H1 (cell line): ENCODE results near the gene PTX4. TPM values are rescaled to one million over a fixed set of nuclear protein-coding genes. Genes with fewer than 3 reads are reported as not detected.

Experiments
- CTCF ChIA-PET: fragments of 300-600 bp; sonication (Branson Sonifier 250); formaldehyde crosslinking; loops from one replicate; lab custom pipeline; 2021; ENCODE audit not compliant: partially characterized antibody; lab: Charles Lee
- POLR2A ChIA-PET: fragments of 300-600 bp; sonication (Branson Sonifier 250); formaldehyde crosslinking; loops from one replicate; lab custom pipeline; 2021; ENCODE audit warnings: inconsistent platforms; ENCODE audit not compliant: partially characterized antibody; lab: Charles Lee
- DNase-seq, 2 experiments: peaks; one replicate each; pipeline versions ENCODE4 v3.0.0 to v3.0.0-alpha.2; 2010 to 2022; ENCODE audit warnings: low spot score in 2 of 2, low read depth in 1 of 2, mixed read lengths in 1 of 2
- FAIRE-seq: peaks from 2 replicates; lab custom pipeline; 2011; peaks lifted over from hg19 to GRCh38; lab: Jason Lieb, UNC
- H2AFZ ChIP-seq: 2 replicates; pipeline ENCODE4 v1.8.1; 2012; ENCODE audit warnings: low read length, inconsistent platforms
- H2AK5ac ChIP-seq: 2 replicates; pipeline ENCODE4 v1.6.1; 2013; ENCODE audit warnings: low read depth, low read length
- H2BK120ac ChIP-seq: replicated peaks from 2 replicates; pipeline ENCODE3; 2013; ENCODE audit warnings: low read depth, low read length, inconsistent platforms
- H2BK12ac ChIP-seq: 2 replicates; pipeline ENCODE4 v1.6.1; 2013; ENCODE audit warnings: low read depth, low read length
- H2BK15ac ChIP-seq: 2 replicates; pipeline ENCODE4 v1.6.1; 2013; ENCODE audit warnings: low read length
- H2BK20ac ChIP-seq: 2 replicates; pipeline ENCODE4 v1.6.1; 2013; ENCODE audit warnings: low read length
- H2BK5ac ChIP-seq: 2 replicates; pipeline ENCODE4 v1.6.1; 2013; ENCODE audit warnings: low read depth, low read length
- H3K14ac ChIP-seq: 2 replicates; pipeline ENCODE4 v1.6.1; 2013; ENCODE audit warnings: inconsistent platforms; ENCODE audit not compliant: insufficient read length
- H3K18ac ChIP-seq: 2 replicates; pipeline ENCODE4 v1.6.1; 2013; ENCODE audit warnings: low read length; ENCODE audit errors: extremely low read depth
- H3K23ac ChIP-seq: 2 replicates; pipeline ENCODE4 v1.6.1; 2013; ENCODE audit warnings: inconsistent platforms; ENCODE audit not compliant: insufficient read length
- H3K23me2 ChIP-seq: 2 replicates; pipeline ENCODE4 v1.6.1; 2013; ENCODE audit warnings: low read depth, low read length
- H3K27ac ChIP-seq: 2 replicates; pipeline ENCODE4 v1.6.1; 2011; ENCODE audit warnings: low read depth, low read length, inconsistent platforms
- H3K27me3 ChIP-seq, 4 experiments: replicated peaks in 1 of 4; 1 replicate in 1 of 4; 2 replicates in 3 of 4; pipeline versions ENCODE4 v1.6.1 to v1.8.1; 2011 to 2013; ENCODE audit warnings: low read length in 3 of 4, mild to moderate bottlenecking in 3 of 4, inconsistent platforms in 2 of 4, mixed read lengths in 2 of 4, moderate library complexity in 1 of 4; ENCODE audit not compliant: control insufficient read depth in 3 of 4, insufficient read depth in 3 of 4; ENCODE audit errors: extremely low read depth in 1 of 4
- H3K36me3 ChIP-seq, 4 experiments: 2 replicates each; pipeline versions ENCODE4 v1.6.1 to v1.8.1; 2011 to 2013; ENCODE audit warnings: mild to moderate bottlenecking in 4 of 4, low read length in 3 of 4, moderate library complexity in 2 of 4, control low read depth in 1 of 4, inconsistent platforms in 1 of 4; ENCODE audit not compliant: insufficient read depth in 4 of 4, control insufficient read depth in 2 of 4
- H3K4ac ChIP-seq: replicated peaks from 2 replicates; pipeline ENCODE3; 2013; ENCODE audit warnings: low read length, low read depth, mixed read lengths, inconsistent platforms; ENCODE audit not compliant: insufficient read length
- H3K4me1 ChIP-seq, 4 experiments: replicated peaks in 1 of 4; 1 replicate in 1 of 4; 2 replicates in 3 of 4; pipeline versions ENCODE4 v1.6.1 to v1.8.1; 2011 to 2013; ENCODE audit warnings: low read length in 3 of 4, inconsistent platforms in 2 of 4, mixed read lengths in 1 of 4; ENCODE audit not compliant: insufficient read depth in 4 of 4, control insufficient read depth in 3 of 4
- H3K4me2 ChIP-seq, 2 experiments: 2 replicates each; pipeline versions ENCODE4 v1.6.1 to v1.8.1; 2011 to 2013; ENCODE audit warnings: low read depth in 2 of 2, low read length in 2 of 2, control low read depth in 1 of 2, inconsistent platforms in 1 of 2, mild to moderate bottlenecking in 1 of 2; ENCODE audit not compliant: insufficient read depth in 1 of 2
- H3K4me3 ChIP-seq, 4 experiments: fragments of 200-600, 300-600 bp in 1 of 4; sonication (generic), shearing (Covaris generic), sonication (Bioruptor Twin) in 1 of 4; 2 replicates each; pipeline versions ENCODE4 v1.5.1 to v1.8.1; 2011 to 2016; ENCODE audit warnings: low read length in 4 of 4, low read depth in 3 of 4, control low read depth in 2 of 4, inconsistent platforms in 2 of 4, mild to moderate bottlenecking in 2 of 4, mixed read lengths in 1 of 4, moderate library complexity in 1 of 4; ENCODE audit not compliant: insufficient read depth in 2 of 4; ENCODE audit errors: extremely low read depth in 1 of 4
- H3K56ac ChIP-seq: replicated peaks from 2 replicates; pipeline ENCODE3; 2013; ENCODE audit warnings: low read depth, mild to moderate bottlenecking, mixed read lengths, low read length, inconsistent platforms; ENCODE audit not compliant: insufficient read length
- H3K79me1 ChIP-seq: 2 replicates; pipeline ENCODE4 v1.6.1; 2013; ENCODE audit warnings: low read depth, low read length, control low read depth
- H3K79me2 ChIP-seq, 2 experiments: 2 replicates each; pipeline versions ENCODE4 v1.6.1 to v1.8.1; 2012 to 2013; ENCODE audit warnings: low read length in 2 of 2, mild to moderate bottlenecking in 2 of 2, inconsistent platforms in 1 of 2; ENCODE audit not compliant: insufficient read depth in 2 of 2, control insufficient read depth in 1 of 2
- H3K9ac ChIP-seq, 4 experiments: replicated peaks in 1 of 4; 1 replicate in 1 of 4; 2 replicates in 3 of 4; pipeline versions ENCODE4 v1.6.1 to v1.8.1; 2011 to 2013; ENCODE audit warnings: low read depth in 3 of 4, low read length in 3 of 4, control low read depth in 2 of 4, mild to moderate bottlenecking in 2 of 4, moderate library complexity in 2 of 4, inconsistent platforms in 1 of 4; ENCODE audit errors: extremely low read depth in 1 of 4
- H3K9me3 ChIP-seq, 2 experiments: 2 replicates each; pipeline versions ENCODE4 v1.6.1 to v1.8.1; 2012 to 2013; ENCODE audit warnings: mild to moderate bottlenecking in 2 of 2, moderate library complexity in 2 of 2, control low read depth in 1 of 2, inconsistent platforms in 1 of 2, low read depth in 1 of 2, low read length in 1 of 2, mixed read lengths in 1 of 2; ENCODE audit not compliant: insufficient read depth in 2 of 2
- H4K20me1 ChIP-seq, 2 experiments: replicated peaks in 1 of 2; 2 replicates each; pipeline versions ENCODE3 to v1.8.1; 2011 to 2013; ENCODE audit warnings: inconsistent platforms in 2 of 2, low read length in 2 of 2, mild to moderate bottlenecking in 1 of 2; ENCODE audit not compliant: insufficient read depth in 2 of 2, control insufficient read depth in 1 of 2
- H4K5ac ChIP-seq: 2 replicates; pipeline ENCODE4 v1.6.1; 2013; ENCODE audit warnings: low read length, low read depth, mixed read lengths, inconsistent platforms; ENCODE audit not compliant: insufficient read length
- H4K8ac ChIP-seq: 2 replicates; pipeline ENCODE4 v1.8.0; 2013; ENCODE audit warnings: mild to moderate bottlenecking, moderate library complexity, low read length, inconsistent platforms; ENCODE audit not compliant: insufficient read depth; ENCODE audit errors: extremely low read depth
- H4K91ac ChIP-seq: replicated peaks from 2 replicates; pipeline ENCODE3; 2013; ENCODE audit warnings: low read length, mixed read lengths, inconsistent platforms; ENCODE audit not compliant: insufficient read length
- CBX5 ChIP-seq: fragments of 300-800, 300-1000 bp; sonication (generic); IDR thresholded peaks from 2 replicates; pipeline ENCODE4 v1.7.1; 2016; ENCODE audit warnings: antibody characterized with exemption, low read length, low read depth
- GABPA ChIP-seq: IDR thresholded peaks from 2 replicates; pipeline ENCODE4 v1.6.1; 2011; ENCODE audit warnings: mild to moderate bottlenecking, low read length, moderate library complexity, borderline replicate concordance; ENCODE audit not compliant: insufficient read depth
- POLR2AphosphoS5 ChIP-seq: IDR thresholded peaks from 2 replicates; pipeline ENCODE4 v1.6.1; 2011; ENCODE audit warnings: low read depth, low read length
- RAD21 ChIP-seq, 2 experiments: IDR thresholded peaks in 1 of 2; conservative IDR thresholded peaks in 1 of 2; 2 replicates each; pipeline ENCODE4 v1.6.1; 2011; ENCODE audit warnings: low read depth in 2 of 2, low read length in 2 of 2, improper control_type of control experiment in 1 of 2, inconsistent platforms in 1 of 2, mild to moderate bottlenecking in 1 of 2, moderate library complexity in 1 of 2
- SIRT6 ChIP-seq: IDR thresholded peaks from one replicate; pipeline ENCODE4 v1.7.1; 2012; ENCODE audit warnings: low read length, inconsistent platforms
- WGBS, 2 experiments: shearing (Covaris generic) in 1 of 2; methylation state at CpG; one replicate each; pipeline versions ENCODE4 v1.1.6 to v1.1.7; 2013 to 2015; ENCODE audit warnings: low lambda C conversion rate in 2 of 2, mixed read lengths in 2 of 2, inconsistent platforms in 1 of 2, low coverage in 1 of 2, missing lambda C conversion rate in 1 of 2; ENCODE audit not compliant: insufficient replicate concordance in 2 of 2, insufficient coverage in 1 of 2, insufficient read length in 1 of 2; ENCODE audit errors: extremely low coverage in 1 of 2, missing lambda C conversion rate in 1 of 2; 5-methylcytosine and 5-hydroxymethylcytosine counted together
- polyA plus RNA-seq, 7 experiments: library from polyadenylated mRNA; depleted of rRNA in 3 of 7; stranded (reverse) in 5 of 7; unstranded in 2 of 7; fragments of >200 nt in 5 of 7; fragments of 200-250 nt in 2 of 7; gene quantifications; 1 replicate in 5 of 7; 2 replicates in 1 of 7; 4 replicates in 1 of 7; pipeline versions ENCODE4 v1.2.1 to v1.2.3, GENCODE V29; 2011 to 2013; ENCODE audit warnings: missing spikeins in 2 of 7, mixed read lengths in 2 of 7
- total RNA-seq: library from RNA; stranded (reverse); fragmentation: NEBNext Ultra II Directional; extraction: Animal tissue kit (Norgen Biotek cat#: 25700); gene quantifications from 2 replicates; pipeline ENCODE4 v1.2.1, GENCODE V29; 2021
- TF ChIP-seq, protein P1 (sequence below), 3 experiments: IDR thresholded peaks; 1 replicate in 2 of 3; 2 replicates in 1 of 3; pipeline versions ENCODE4 v1.5.1 to v1.6.1; 2011; ENCODE audit warnings: low read length in 3 of 3, mild to moderate bottlenecking in 3 of 3, inconsistent platforms in 2 of 3, low read depth in 1 of 3, moderate library complexity in 1 of 3; ENCODE audit not compliant: insufficient read depth in 1 of 3; ENCODE audit errors: control extremely low read depth in 1 of 3
- TF ChIP-seq, protein P2 (sequence below): IDR thresholded peaks from 2 replicates; pipeline ENCODE4 v1.6.1; 2012; ENCODE audit warnings: inconsistent platforms
- TF ChIP-seq, protein P3 (sequence below): IDR thresholded peaks from 2 replicates; pipeline ENCODE4 v1.6.1; 2012; ENCODE audit warnings: inconsistent platforms

Gene PTX4
- total and polyA plus RNA-seq, 2 of the 8 experiments (the other 6 are each of a cell fraction or from before 2014, with no cell fraction given) = not detected

DNA sequence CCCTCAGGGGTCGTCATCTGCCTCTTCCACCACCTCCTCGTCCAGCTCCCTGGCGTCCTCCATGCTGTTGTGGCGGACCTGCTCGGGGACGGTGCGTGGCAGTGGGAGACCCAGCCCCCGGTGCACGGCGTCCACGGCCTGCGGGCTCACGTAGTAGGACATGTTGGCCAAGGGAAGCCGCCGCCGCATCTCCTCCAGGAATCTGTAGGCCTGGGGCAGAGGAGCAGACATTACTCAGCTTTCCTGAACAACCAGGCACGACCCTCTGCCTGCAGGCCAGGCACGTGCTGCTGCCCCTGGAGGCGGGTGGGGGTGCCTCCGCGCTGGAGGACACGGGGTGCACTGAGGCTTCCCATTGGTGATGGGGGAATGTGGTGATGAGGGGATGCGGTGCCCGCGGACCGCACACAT is 22.2 kb upstream of the PTX4 start:
- H3K9me3 ChIP-seq = peaks cover 0 to 2% of the 10 kb centered on the region in 2 experiments; a peak in 2 of 4 replicates
- no peak for DNase-seq
- no peak overlapping the region for H3K18ac ChIP-seq
- no peak overlapping the region for H2AFZ ChIP-seq
- H3K23ac ChIP-seq = no peak overlapping the region
- H4K20me1 ChIP-seq = peaks cover 2% of the 10 kb centered on the region in 2 experiments
- H3K79me2 ChIP-seq = no peaks in the 10 kb centered on the region
- no peak for FAIRE-seq
- no peak overlapping the region for H4K5ac ChIP-seq
- no peak overlapping the region for H2BK12ac ChIP-seq
- peaks cover 6 to 21% (median 7%) of the 10 kb centered on the region in 4 experiments; a peak in 5 of 8 replicates for H3K36me3 ChIP-seq
- H2BK120ac ChIP-seq = no peak overlapping the region
- no peak overlapping the region for H3K14ac ChIP-seq
- H3K4me3 ChIP-seq = no peak overlapping the region
- H4K91ac ChIP-seq = no peak overlapping the region
- no peaks in the 10 kb centered on the region for H3K23me2 ChIP-seq
- no peak overlapping the region for H2BK20ac ChIP-seq
- H2AK5ac ChIP-seq = no peak overlapping the region
- no peak overlapping the region for H3K9ac ChIP-seq
- no peak overlapping the region for H3K56ac ChIP-seq
- no peaks in the 10 kb centered on the region for H3K4me1 ChIP-seq
- peak overlapping the region; percentile 71 for H4K8ac ChIP-seq
- H2BK15ac ChIP-seq = no peak overlapping the region
- ChIA-PET POLR2A (interaction anchor here (0.8 to 10.3 kb wide), 17 partner anchors 9 to 271 kb away, joined by 3 to 175 read pairs (median 4); partner anchors contain the start of genes NUBP2, PTX4, SPSB3 and TELO2), CTCF (interaction anchor here (0.6 to 1.9 kb wide), 12 partner anchors 8 to 147 kb away, joined by 3 to 10 read pairs (median 4); partner anchors contain the start of gene TELO2)
- H3K4ac ChIP-seq = no peak overlapping the region
- no peaks in the 10 kb centered on the region for H3K79me1 ChIP-seq
- no peak overlapping the region for H3K4me2 ChIP-seq
- TF ChIP-seq GABPA (no peak), POLR2AphosphoS5 (peak; percentile 68; the same call in 1 of the 2 replicates), CBX5 (no peak), RAD21 (IDR thresholded peaks at IDR 0.05 in 1 of 2, conservative IDR thresholded peaks at IDR 0.05 in 1 of 2; ENCODE audit: low read depth in 2 of 2, low read length in 2 of 2) (peak in 1 of 2 experiments; percentile 3; a peak in 1 of 4 replicates), SIRT6 (no peak)
- TF ChIP-seq, protein P1, sequence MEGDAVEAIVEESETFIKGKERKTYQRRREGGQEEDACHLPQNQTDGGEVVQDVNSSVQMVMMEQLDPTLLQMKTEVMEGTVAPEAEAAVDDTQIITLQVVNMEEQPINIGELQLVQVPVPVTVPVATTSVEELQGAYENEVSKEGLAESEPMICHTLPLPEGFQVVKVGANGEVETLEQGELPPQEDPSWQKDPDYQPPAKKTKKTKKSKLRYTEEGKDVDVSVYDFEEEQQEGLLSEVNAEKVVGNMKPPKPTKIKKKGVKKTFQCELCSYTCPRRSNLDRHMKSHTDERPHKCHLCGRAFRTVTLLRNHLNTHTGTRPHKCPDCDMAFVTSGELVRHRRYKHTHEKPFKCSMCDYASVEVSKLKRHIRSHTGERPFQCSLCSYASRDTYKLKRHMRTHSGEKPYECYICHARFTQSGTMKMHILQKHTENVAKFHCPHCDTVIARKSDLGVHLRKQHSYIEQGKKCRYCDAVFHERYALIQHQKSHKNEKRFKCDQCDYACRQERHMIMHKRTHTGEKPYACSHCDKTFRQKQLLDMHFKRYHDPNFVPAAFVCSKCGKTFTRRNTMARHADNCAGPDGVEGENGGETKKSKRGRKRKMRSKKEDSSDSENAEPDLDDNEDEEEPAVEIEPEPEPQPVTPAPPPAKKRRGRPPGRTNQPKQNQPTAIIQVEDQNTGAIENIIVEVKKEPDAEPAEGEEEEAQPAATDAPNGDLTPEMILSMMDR (IDR thresholded peaks at IDR 0.05; ENCODE audit: control extremely low read depth in 1 of 3, insufficient read depth in 1 of 3, low read depth in 1 of 3, low read length in 3 of 3) = peak; percentile 10 to 59 (median 36); a peak in 2 of 4 replicates
- TF ChIP-seq, protein P2, sequence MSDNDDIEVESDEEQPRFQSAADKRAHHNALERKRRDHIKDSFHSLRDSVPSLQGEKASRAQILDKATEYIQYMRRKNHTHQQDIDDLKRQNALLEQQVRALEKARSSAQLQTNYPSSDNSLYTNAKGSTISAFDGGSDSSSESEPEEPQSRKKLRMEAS = peak; percentile 56; the same call in 1 of the 2 replicates
- TF ChIP-seq, protein P3, sequence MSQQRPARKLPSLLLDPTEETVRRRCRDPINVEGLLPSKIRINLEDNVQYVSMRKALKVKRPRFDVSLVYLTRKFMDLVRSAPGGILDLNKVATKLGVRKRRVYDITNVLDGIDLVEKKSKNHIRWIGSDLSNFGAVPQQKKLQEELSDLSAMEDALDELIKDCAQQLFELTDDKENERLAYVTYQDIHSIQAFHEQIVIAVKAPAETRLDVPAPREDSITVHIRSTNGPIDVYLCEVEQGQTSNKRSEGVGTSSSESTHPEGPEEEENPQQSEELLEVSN = peak; percentile 19; the same call in 1 of the 2 replicates
- 97% methylated on average over 25 of the region's 26 CpGs; no CpG with 5 or more reads in 1 of the 2 experiments for WGBS, 2 experiments
- no peak overlapping the region for H2BK5ac ChIP-seq
- H3K27ac ChIP-seq = no peak overlapping the region
- H3K27me3 ChIP-seq = no peaks in the 10 kb centered on the region
